Stimulated activated CD8-positive, alpha-beta memory T cell treated with anti-CD3 and anti-CD28 coated beads, Interleukin-7, amount 100 ng/mL, for 1 hour (primary cell): ENCODE data around the gene MICA.
A peak's percentile ranks its signal among the peaks of the same experiment; 100 is the strongest.
"Not testable (repeated sequence)": the region's sequence is repeated elsewhere in the genome, so short reads cannot be mapped to it uniquely, and the experiment has no call there.

Source experiments
- DNase-seq, 2 donors: peaks; one replicate each; pipeline ENCODE4 v3.0.0-alpha.2; 2020; ENCODE audit warnings: low read depth in 2 of 2

The MICA gene

GRCh38 chr6:31412506-31412905 is 9.1 kb downstream of the MICA start:
- no peak for DNase-seq

- DNase-seq = not testable (repeated sequence)
These were observed 10.9 kb downstream of the MICA start for GRCh38 chr6:31414148-31414770.

- DNase-seq = no peak
These were observed 11.4 kb downstream of the MICA start for GRCh38 chr6:31414771-31415265.

- no peak for DNase-seq
These were observed 13.1 kb downstream of the MICA start for GRCh38 chr6:31416394-31417014.

GRCh38 chr6:31418251-31418650 is 14.9 kb downstream of the MICA start:
- DNase-seq = no peak

- no peak for DNase-seq
These were observed 16.4 kb downstream of the MICA start for GRCh38 chr6:31419842-31420241.

GRCh38 chr6:31420546-31420945 is 17.2 kb downstream of the MICA start:
- DNase-seq = no peak

- no peak for DNase-seq
These were observed 19.2 kb downstream of the MICA start for GRCh38 chr6:31422587-31422986.

GRCh38 chr6:31423550-31423949 is 20.2 kb downstream of the MICA start:
- no peak for DNase-seq

GRCh38 chr6:31426395-31427354 is 23.3 kb downstream of the MICA start:
- no peak for DNase-seq

- no peak for DNase-seq
These were observed 27.1 kb downstream of the MICA start for GRCh38 chr6:31430449-31430848.

- DNase-seq = not testable (repeated sequence)
These were observed 31.7 kb downstream of the MICA start for GRCh38 chr6:31435051-31435450.

GRCh38 chr6:31438222-31438621 is 34.8 kb downstream of the MICA start:
- DNase-seq = no peak

GRCh38 chr6:31438677-31439076 is 35.3 kb downstream of the MICA start:
- DNase-seq = no peak

GRCh38 chr6:31441365-31442267 is 38.2 kb downstream of the MICA start:
- DNase-seq = peak; percentile 70 to 88

- DNase-seq = no peak
These were observed 43.1 kb downstream of the MICA start for GRCh38 chr6:31446481-31446880.

- DNase-seq = not testable (repeated sequence)
These were observed 43.8 kb downstream of the MICA start for GRCh38 chr6:31446999-31447789.

- no peak for DNase-seq
These were observed 47.4 kb downstream of the MICA start for GRCh38 chr6:31450751-31451150.

- no peak for DNase-seq
These were observed 49.5 kb downstream of the MICA start for GRCh38 chr6:31452859-31453258.

- no peak for DNase-seq
These were observed 49.9 kb downstream of the MICA start for GRCh38 chr6:31453259-31453658.

- DNase-seq = not testable (repeated sequence)
These were observed 56.5 kb downstream of the MICA start for GRCh38 chr6:31459864-31460263.
